Mesothelial cell of epicardium (in vitro differentiated cells): Measurements from ENCODE around the gene SCP2. TPM values are rescaled to one million over a fixed set of nuclear protein-coding genes. Genes with fewer than 3 reads are reported as not detected.

Source experiments
- DNase-seq, 2 experiments: peaks; one replicate each; pipeline ENCODE4 v3.0.0; 2021; ENCODE audit warnings: low spot score in 2 of 2; ENCODE audit not compliant: unreplicated experiment in 2 of 2
- H3K27ac Mint-ChIP-seq: 2 replicates; pipeline ENCODE4 v1.8.0; 2021; ENCODE audit warnings: mixed read lengths
- H3K27me3 Mint-ChIP-seq: 2 replicates; pipeline ENCODE4 v1.8.0; 2021; ENCODE audit warnings: low read depth, mixed read lengths
- H3K36me3 Mint-ChIP-seq: 2 replicates; pipeline ENCODE4 v1.8.0; 2021; ENCODE audit warnings: mixed read lengths
- H3K4me1 Mint-ChIP-seq: 2 replicates; pipeline ENCODE4 v1.8.0; 2021; ENCODE audit warnings: mixed read lengths
- H3K4me3 Mint-ChIP-seq: 2 replicates; pipeline ENCODE4 v1.8.0; 2021; ENCODE audit warnings: mild to moderate bottlenecking, moderate library complexity, mixed read lengths
- H3K9me3 Mint-ChIP-seq: 2 replicates; pipeline ENCODE4 v1.8.0; 2021; ENCODE audit warnings: mixed read lengths
- total RNA-seq: library from RNA; stranded (reverse); gene quantifications from 3 replicates; pipeline ENCODE4 v1.2.1, GENCODE V29; 2021
- TF ChIP-seq, protein P1 (sequence below): fragments of 200-600 bp; sonication (generic); IDR thresholded peaks from one replicate; pipeline ENCODE4 v1.5.0; 2021; ENCODE audit warnings: antibody characterized with exemption; ENCODE audit not compliant: unreplicated experiment

SCP2 gene
- total RNA-seq, 1 donor from 2014 or later, result 55.8 TPM

DNA sequence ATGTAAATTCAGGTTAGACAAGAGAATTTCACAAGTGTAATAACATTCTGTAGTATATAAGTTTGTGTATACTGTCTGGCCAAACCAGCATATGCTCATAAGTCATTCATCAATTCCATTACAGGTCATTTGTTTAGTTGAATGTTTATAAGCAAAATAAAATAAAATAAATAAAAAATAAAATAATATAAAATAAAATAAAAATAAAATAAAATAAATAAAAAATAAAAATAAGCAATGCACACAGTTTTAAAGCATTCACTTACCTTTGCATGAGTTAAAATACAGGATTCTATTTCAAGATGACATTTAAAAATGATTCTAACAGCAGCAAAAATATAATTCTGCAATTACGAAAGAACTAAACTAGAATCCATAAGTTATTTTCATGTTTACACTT, 144.8 kb downstream of the SCP2 start:
- Mint-ChIP-seq H3K27me3 (peaks cover 1% of the 10 kb centered on the region), H3K4me1 (no peaks in the 10 kb centered on the region), H3K27ac (no peak overlapping the region), H3K36me3 (no peaks in the 10 kb centered on the region), H3K4me3 (no peak overlapping the region), H3K9me3 (no peaks in the 10 kb centered on the region)
- TF ChIP-seq, protein P1, sequence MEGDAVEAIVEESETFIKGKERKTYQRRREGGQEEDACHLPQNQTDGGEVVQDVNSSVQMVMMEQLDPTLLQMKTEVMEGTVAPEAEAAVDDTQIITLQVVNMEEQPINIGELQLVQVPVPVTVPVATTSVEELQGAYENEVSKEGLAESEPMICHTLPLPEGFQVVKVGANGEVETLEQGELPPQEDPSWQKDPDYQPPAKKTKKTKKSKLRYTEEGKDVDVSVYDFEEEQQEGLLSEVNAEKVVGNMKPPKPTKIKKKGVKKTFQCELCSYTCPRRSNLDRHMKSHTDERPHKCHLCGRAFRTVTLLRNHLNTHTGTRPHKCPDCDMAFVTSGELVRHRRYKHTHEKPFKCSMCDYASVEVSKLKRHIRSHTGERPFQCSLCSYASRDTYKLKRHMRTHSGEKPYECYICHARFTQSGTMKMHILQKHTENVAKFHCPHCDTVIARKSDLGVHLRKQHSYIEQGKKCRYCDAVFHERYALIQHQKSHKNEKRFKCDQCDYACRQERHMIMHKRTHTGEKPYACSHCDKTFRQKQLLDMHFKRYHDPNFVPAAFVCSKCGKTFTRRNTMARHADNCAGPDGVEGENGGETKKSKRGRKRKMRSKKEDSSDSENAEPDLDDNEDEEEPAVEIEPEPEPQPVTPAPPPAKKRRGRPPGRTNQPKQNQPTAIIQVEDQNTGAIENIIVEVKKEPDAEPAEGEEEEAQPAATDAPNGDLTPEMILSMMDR, result no peak
- DNase-seq, result no peak

DNA sequence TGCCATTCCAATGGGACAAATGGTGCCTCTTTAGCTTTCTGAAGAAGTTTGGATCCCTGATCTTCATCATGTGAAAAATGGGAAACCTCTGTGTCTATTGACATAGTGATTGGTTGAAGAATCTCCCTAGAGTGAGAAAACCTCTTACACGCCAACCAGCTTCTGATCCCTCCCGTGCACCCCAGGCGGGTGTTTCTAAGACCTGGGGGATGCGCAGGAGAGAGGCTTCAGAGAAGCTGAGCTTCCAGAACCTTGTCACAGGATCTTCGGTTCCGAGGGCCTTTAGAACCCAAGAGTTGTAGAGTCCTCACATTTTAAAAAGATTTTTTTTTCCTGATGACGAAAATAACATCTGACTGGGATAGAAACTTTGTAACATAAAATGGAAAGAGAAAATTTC, 146.2 kb downstream of the SCP2 start:
- no peaks in the 10 kb centered on the region for H3K9me3 Mint-ChIP-seq
- H3K36me3 Mint-ChIP-seq, result no peaks in the 10 kb centered on the region
- DNase-seq, result no peak
- TF ChIP-seq, protein P1, result no peak
- peaks cover 1% of the 10 kb centered on the region for H3K27me3 Mint-ChIP-seq
- no peak overlapping the region for H3K4me3 Mint-ChIP-seq
- H3K27ac Mint-ChIP-seq, result no peak overlapping the region
- no peaks in the 10 kb centered on the region for H3K4me1 Mint-ChIP-seq

GRCh38 chr1:53073868-53074311, 146.8 kb downstream of the SCP2 start:
- Mint-ChIP-seq H3K4me1 (no peaks in the 10 kb centered on the region), H3K4me3 (no peak overlapping the region), H3K36me3 (no peaks in the 10 kb centered on the region), H3K27ac (no peak overlapping the region), H3K9me3 (no peaks in the 10 kb centered on the region), H3K27me3 (peaks cover 1% of the 10 kb centered on the region)
- DNase-seq, result no peak
- TF ChIP-seq, protein P1, result no peak

DNA sequence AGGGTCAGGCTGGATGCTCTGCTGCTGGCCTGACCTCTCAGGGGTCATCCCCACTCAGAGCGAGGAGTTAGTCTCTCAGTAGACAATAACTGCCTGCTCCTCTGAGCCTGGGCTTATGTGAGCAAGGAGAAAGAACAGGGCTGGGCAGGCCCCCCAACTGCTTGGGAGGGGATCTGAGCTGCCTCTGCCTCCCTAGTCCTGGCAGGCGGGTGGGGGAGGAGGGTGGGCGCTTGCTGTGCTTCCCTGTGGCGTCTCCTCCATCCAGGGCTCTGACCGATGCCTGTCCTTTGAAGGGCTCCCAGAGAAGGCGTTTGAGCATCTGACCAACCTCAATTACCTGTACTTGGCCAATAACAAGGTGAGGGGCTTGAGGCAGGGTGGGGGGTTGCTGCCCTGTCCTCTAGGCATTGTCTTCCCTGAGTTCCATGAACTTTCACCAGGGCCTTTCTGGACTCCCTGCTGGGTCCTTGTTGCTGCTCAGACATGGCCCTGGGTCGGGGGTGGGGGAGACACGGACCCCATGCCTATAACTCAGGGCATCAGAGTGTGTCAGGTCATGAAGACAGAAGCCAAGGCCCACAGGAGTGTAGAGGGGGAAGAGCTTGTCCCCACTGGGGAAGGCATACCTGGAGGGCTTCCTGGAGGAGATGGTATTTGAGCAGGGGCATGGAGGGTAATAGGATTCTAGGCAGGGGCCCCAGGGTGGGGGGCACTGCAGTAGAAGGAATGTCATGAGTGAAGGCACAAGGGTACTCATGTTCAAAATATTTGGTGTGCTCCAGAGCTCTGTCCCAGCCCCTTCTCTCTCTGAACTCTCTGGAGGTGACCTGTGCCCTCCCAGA, 147.5 kb downstream of the SCP2 start:
- no peaks in the 10 kb centered on the region for H3K36me3 Mint-ChIP-seq
- DNase-seq, result no peak
- TF ChIP-seq, protein P1, result no peak
- H3K9me3 Mint-ChIP-seq, result no peaks in the 10 kb centered on the region
- H3K27ac Mint-ChIP-seq, result no peak overlapping the region
- H3K4me3 Mint-ChIP-seq, result no peak overlapping the region
- H3K4me1 Mint-ChIP-seq, result no peaks in the 10 kb centered on the region
- peaks cover 3% of the 10 kb centered on the region for H3K27me3 Mint-ChIP-seq

DNA sequence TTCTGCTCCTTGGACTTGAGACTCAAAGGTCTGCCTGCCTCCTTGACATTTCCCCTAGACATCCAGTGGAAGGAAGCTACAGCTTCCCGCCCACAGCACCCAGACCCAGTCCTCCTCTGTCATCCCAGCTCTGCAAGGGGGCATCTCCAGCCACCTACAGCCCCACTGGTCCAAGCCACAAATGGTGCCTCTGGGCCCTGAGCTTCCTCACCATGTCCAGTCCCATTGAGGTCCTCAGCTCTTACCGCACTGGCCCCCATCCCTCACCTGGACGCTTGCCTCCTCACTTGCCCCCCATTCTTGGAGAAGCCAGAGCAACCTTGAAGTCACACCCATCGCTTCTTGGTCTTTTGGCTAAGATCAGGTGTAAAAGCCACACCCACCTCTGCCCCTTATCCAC, 148.1 kb downstream of the SCP2 start:
- Mint-ChIP-seq H3K36me3 (no peaks in the 10 kb centered on the region), H3K4me3 (no peak overlapping the region), H3K27me3 (peaks cover 3% of the 10 kb centered on the region), H3K9me3 (no peaks in the 10 kb centered on the region), H3K27ac (no peak overlapping the region), H3K4me1 (no peaks in the 10 kb centered on the region)
- peak in 1 of 2 experiments; percentile 2 for DNase-seq
- TF ChIP-seq, protein P1, result no peak
